HCEC 1CT (cell line): ENCODE results near the gene SNX9.
A peak's percentile ranks its signal among the peaks of the same experiment; 100 is the strongest.
"Not testable (repeated sequence)": the region's sequence is repeated elsewhere in the genome, so short reads cannot be mapped to it uniquely, and the experiment has no call there.

ENCODE experiments used
- DNase-seq: peaks from one replicate; pipeline ENCODE4 v3.0.0-alpha.2; 2017

SNX9 gene

DNA sequence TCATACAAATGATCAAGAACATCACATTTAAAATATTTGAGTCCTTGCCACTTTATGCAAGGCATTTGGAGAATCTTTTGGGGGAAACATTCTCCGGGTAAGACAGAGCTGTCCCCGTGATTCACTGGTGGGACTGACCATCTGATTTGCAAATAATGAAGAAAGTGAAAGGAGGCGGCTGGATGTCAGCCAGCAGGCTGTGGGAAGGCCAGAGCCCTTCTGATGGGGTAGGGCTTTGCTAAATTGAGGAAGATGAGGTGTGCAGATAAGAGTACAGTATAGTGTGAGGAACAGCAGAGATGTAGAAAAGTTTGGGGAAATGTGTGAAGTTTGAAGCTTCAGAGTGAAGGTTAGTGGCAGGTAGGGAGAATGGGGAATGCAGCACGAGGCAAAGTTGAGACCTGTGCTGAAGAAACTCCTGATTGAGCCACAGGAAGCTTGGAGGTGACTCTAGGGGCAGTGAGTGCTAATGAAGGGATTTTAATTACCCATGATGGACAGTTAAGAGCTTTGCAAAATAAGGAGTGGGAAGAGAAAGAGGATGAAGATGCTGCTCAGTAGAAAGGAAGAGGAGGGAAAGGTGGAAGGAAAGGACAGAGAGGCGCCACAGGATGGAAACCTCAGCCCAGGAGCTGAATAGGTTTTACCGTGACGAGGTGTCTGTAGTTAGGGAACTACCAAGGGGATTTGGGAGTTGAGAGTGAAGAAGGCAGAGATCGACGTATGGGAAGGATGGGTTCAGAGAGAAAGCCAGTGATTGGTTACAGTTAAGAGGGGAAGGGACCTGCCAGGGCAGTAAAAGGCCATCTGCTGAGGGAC lies 68.7 kb downstream of the SNX9 start:
- DNase-seq: no peak

DNA sequence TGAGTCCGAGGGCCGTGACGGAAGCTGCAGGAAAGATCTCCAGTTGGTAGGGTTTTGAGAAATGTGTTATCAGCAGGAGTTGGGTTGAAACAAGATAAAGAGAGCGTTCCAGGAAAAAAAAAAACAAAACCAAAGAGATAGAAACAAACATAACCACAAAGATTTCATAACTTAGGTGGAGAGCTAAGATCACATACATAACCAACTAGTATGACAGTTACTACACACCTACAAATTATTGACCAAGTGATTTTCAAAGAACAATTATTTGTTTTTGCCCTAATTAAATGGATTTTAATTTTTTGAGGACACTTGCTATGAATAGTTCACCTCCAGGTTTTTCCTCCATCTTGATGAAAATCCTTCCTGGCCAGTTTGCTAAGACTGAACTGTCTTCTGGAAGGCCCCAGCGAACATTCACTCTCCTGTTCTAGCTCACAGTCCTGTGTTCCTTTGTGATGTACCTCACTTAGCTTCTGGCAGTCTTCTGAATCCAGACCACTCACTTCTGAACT lies 69.4 kb downstream of the SNX9 start:
- no peak for DNase-seq

DNA sequence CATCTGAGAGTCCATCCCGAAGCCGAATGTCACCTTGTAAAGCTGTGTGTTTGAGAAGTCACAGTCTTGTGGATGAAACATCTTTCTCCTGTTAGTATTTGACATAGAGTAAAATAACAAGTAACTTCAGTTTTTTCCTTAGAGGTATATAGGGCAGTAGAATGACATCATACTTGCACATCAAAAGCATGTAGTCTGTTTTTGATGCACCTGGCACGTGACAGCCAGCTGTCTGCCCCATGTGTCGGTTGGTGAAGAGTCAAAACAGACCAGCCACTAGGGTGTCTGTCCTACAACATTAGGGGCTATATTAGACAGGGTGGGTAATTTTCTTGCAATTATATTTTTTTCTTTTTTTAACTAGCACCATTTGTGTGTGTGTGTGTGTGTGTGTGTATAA lies 70.2 kb downstream of the SNX9 start:
- DNase-seq: no peak

DNA sequence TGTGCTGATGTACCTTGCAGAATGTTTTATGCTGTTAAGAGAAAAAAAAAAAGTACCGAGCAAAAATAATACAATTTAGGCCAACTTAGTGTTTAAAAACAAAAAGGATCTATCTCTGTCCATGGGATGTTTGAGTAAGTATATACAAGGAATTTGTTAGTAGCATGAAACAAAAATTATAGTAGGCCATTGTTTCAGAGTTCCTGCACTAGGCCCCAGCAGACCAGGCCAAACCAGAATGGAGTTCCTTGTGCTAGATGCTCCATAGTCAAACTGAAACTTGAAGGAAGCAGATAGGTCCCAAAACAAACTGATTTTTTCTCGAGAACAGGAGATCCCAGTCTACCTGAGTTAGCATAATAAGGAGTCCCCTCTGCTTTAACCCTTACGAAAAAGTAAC lies 72.5 kb downstream of the SNX9 start:
- no peak for DNase-seq

GRCh38 chr6:157896932-157897331 lies 73.9 kb downstream of the SNX9 start:
- no peak for DNase-seq

DNA sequence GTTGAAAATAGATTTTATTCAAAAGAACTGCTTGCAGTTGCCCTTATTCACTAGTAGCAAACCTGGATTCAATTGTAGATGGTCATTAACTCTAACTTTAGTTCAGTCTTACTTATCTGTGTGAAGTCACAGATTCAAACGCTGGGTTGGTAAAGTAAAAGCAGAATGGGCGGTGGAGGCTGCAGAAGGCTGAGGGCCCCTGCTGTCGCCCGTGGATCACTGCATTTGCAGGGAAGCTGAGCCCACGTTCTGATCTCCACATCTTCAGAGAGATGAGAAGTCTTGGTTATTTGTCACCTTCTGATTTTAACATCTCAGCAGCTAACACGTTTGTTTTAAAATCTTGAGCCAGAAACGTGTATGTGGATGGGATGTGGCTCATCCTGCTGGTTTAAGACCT lies 75.1 kb downstream of the SNX9 start:
- no peak for DNase-seq

- DNase-seq: no peak
Observed at GRCh38 chr6:157898640-157899039, 75.6 kb downstream of the SNX9 start.

DNA sequence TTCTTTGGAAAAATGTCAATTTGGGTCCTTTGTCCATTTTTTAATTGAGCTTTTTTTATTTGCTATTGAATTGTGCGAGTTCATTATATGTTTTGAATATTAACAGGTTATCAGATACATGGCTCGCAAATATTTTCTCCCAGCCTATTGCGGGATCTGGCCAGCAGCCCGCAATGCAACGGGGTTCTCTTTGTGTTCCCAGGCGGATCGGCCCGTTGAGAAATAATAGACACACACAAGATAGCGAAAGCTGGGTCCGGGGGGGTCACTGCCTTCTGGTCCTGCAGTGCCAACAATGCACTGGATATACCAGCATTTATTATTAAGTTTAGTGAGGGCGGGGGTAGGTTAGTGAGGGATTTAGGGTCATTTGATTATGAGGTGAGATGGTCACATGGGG lies 77.2 kb downstream of the SNX9 start:
- not testable (repeated sequence) for DNase-seq

- not testable (repeated sequence) for DNase-seq
Observed at GRCh38 chr6:157900751-157901150, 77.7 kb downstream of the SNX9 start.

GRCh38 chr6:157904999-157905398 lies 82.0 kb downstream of the SNX9 start:
- DNase-seq: no peak

- DNase-seq: no peak
Observed at GRCh38 chr6:157905590-157906342, 82.7 kb downstream of the SNX9 start.

DNA sequence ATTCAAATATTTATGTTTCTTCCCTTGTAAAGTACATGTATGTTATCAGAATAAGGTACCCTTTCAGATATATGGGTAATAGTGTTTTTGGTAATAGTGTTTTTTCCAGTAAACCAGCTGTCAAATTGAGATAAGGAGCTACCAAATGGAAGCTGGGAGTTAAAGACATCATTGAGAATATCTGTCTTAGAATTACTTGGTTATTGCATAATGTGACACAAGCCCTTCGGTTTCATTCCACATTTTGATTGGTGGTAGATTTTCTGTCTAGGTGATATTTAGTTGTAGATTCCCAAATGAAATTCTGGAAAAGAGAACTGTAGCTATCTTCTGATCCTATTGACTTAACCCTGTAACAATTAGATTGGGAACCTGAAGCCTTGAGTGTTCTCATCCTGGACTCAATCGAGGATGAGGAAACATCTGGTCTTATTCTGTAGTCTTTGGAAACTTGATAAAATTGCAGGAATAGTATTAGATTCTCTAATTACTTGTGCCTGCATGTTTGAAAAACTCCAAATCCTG lies 83.6 kb downstream of the SNX9 start:
- no peak for DNase-seq

DNA sequence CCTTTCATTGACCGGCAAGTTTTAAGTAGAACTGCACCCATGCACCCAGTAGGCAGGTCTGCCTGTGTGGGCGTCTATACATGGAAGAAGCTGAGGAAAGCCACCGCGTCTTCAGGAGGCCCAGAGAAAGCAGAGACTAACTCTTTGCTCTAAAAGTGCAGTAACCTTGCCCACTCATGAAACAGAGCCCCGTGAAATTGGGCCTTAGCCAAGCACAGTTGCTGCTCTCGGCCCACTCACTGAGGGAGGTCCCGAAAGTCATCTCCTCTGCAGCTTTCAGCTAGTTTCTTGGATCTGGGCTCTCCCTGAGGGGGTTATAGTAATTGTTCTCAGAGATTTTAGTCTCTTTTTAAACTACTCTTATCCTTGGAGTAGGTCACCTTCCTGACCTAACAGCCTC lies 84.6 kb downstream of the SNX9 start:
- DNase-seq: no peak

GRCh38 chr6:157908369-157909281 lies 85.6 kb downstream of the SNX9 start:
- no peak for DNase-seq

DNA sequence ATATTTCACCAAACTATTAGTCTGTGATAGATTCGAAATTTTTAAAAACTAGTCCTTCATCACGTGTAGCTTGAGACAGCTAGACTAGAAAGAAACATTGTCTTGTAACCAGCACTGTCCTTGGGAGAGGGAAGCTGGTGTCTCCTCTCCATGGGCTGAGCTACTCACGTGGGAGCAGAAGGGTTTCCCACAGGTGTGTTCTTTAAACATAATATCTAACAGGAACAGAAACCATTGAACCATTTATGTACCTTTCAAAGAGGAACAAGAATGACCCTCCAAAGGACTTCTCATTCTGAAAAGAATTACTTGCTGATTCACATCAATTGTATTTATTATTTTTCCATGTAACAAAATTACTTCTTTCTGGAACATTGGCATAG lies 86.2 kb downstream of the SNX9 start:
- no peak for DNase-seq

- DNase-seq: no peak
Observed at GRCh38 chr6:157911278-157911677, 88.2 kb downstream of the SNX9 start.

- DNase-seq: no peak
Observed at GRCh38 chr6:157911786-157912185, 88.7 kb downstream of the SNX9 start.

DNA sequence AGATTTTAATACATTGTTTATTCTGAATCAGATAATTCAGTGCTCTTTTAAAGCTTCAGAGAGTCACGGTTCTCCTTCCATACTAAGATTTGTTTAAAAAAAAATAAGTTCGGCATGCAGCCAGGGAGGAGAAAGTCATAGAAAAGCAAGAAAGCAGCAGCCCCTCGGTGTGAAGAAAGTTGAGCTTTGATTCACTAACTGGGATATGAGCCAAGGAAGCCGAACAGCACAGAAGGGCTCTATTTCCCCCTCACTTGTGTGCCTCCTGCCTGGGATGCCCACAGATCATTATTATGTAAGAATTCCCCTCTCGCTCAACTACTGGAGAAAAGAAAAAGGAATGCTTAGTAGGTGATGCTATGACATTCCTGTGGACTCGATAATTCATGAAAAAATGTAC lies 89.3 kb downstream of the SNX9 start:
- peak; percentile 75 for DNase-seq

DNA sequence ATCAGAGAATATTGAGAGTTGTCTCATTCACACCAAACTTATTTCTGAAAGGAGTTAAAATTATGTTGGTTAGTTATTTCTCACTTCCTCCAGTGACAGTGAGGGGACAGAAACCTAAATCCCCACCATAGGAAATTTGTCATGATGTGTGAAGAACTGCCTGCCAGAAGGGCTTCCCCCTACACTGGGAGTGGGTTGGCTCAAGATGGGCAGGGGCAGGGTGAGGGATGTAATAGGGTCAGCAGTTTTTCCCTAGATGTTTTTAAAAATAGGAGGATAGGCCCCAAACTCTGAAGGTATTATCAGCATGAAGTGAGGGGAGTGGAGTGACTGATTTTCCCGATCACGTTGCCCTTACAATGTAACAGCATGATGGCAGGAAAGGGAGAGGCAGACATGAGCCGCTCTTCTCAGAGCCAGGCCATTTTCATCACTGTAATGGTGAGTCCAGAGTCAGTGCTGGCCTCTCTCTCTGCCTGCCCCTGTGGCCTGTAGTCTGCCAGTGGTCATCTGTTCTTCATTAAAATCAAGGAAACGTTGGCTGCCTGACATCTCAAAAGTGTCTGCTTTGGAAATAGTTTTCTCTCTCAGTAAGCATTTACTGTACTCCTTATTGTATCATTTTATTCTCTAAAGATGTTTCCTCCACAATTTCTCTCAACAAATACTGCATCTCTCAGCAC lies 98.8 kb downstream of the SNX9 start:
- DNase-seq: no peak

DNA sequence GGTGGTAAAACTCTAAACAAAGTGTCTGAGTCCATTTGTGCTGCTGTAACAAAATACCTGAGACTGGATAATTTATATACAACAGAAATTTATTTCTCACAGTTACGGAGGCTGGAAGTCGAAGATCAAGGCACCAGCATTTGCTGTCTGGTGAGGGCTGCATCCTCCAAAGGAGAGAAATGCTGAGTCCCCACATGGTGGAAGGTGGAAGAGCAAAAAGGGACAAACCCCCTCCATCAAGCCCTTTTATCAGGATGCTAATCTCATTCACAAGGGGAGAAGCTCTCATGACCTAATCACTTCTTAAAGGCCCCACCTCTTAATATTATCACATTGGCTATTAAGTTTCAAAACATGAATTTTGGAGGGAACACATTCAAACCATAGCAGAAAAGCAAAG lies 102.7 kb downstream of the SNX9 start:
- no peak for DNase-seq

DNA sequence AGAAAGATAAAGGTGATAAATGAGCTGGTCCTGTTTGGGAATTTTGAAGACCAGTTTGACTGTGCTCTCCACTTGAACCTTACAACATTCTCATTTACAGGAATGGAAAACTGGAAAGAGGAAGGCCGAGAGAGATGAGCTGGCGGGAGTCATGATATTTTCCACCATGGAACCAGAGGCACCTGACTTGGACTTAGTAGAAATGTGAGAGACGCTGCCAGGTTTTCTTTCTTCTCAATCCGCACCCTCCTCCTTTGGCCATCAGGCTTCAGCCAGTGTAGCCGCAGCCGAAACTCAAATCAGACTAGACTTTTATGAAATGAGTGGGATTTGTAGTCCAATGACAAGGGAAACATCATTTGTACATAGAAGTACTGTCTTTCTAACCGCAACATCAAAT lies 104.0 kb downstream of the SNX9 start:
- no peak for DNase-seq

GRCh38 chr6:157928428-157928827 lies 105.4 kb downstream of the SNX9 start:
- DNase-seq: no peak
